NCI-H2171 treated with DMSO at 0.1 percent for 48 hours (cell line): ENCODE data around the gene IQCH.
A peak's percentile ranks its signal among the peaks of the same experiment; 100 is the strongest.

Source experiments
- DNase-seq: peaks from one replicate; lab custom pipeline; 2025; lab: John Stamatoyannopoulos, UW

IQCH gene

GRCh38 chr15:67501177-67501835 is 246.7 kb downstream of the IQCH start:
- peak; percentile 22 for DNase-seq

GRCh38 chr15:67501836-67502461 is 247.4 kb downstream of the IQCH start:
- DNase-seq, result no peak

GRCh38 chr15:67504056-67504455 is 249.5 kb downstream of the IQCH start:
- DNase-seq, result no peak

GRCh38 chr15:67504796-67505195 is 250.2 kb downstream of the IQCH start:
- DNase-seq, result no peak

DNA sequence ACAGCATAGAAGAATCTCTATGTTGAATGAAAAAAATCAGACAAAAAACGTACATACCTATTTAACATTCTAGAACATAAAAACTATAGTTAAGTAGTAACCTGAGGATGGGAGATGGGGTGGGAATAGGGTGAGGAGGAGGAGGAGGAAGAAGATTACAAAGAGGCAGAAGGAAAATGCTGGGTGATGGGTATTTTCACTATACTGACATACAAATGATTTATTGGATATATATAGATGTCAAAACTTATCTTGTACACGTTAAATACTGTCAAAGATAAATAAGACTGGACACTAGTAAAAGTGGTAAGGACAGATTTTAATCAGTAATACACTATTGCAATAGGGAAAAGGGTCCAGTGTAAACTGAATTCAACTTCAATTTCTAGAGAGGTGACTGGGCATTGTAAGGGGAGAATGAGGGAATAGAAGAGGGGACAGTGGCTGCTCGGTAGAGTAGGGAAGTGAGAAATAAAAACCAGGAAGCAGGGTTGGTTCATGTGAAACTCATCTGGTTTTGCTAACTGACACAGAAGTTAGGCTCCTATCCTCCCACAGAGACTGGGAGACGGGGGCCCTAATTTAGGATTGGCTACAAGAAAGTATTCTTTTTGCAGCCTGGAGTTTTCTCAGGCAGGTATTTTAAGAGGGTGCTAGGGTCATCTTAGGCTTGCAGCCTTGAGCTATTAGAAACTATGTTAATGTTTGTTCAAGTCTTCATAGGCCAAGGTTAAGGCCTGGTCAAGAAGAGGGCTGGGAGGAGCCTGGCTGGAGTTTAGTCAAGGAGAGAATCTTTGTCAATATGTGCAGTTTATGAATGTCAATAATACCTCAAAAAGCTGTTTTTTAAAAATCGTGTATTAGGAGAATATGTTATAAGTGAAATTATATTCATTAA is 251.3 kb downstream of the IQCH start:
- no peak for DNase-seq

DNA sequence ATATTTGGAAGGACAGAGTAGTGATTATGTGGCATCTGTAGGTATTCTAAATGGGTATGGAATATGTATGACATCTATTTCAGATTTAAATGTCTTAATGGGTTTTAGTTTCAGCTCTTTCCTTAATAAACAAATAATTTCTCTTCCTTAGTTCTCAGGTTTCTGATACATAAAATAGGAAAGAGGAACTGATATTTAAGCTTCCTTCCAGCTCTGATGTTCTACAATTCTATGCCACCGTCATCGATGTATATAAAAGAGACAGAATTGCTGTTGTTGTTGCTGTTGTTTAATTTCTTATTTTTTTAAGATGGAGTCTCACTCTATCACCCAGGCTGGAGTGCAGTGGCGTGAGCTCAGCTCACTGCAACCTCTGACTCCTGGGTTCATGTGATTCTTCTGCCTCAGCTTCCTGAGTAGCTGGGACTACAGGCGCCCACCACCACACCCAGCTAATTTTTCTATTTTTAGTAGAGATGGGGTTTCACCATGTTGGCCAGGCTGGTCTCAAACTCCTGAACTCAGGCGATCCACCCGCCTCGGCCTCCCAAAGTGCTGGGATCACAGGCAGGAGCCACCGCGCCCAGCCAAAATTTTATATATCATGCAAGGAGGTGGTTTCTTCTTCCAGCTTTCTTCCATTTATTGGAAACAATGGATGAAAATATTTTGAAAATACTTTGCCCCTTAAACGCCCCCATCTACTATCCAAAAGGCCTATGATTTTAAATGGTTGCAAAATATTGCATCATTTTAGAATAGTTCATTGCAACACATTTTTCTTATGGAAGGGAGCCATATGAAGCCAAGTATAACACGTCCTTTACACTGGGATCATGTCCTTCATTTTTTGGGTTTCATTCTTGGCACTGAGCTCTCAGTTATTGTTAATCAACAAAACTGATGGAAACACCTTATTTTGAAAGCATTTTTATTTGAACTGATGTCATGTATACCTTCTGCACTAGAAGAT is 252.5 kb downstream of the IQCH start:
- no peak for DNase-seq

- DNase-seq, result no peak
Observed at GRCh38 chr15:67508407-67508806, 253.8 kb downstream of the IQCH start.

- DNase-seq, result no peak
Observed at GRCh38 chr15:67509918-67510317, 255.3 kb downstream of the IQCH start.

- no peak for DNase-seq
Observed at GRCh38 chr15:67510597-67511190, 256.1 kb downstream of the IQCH start.

DNA sequence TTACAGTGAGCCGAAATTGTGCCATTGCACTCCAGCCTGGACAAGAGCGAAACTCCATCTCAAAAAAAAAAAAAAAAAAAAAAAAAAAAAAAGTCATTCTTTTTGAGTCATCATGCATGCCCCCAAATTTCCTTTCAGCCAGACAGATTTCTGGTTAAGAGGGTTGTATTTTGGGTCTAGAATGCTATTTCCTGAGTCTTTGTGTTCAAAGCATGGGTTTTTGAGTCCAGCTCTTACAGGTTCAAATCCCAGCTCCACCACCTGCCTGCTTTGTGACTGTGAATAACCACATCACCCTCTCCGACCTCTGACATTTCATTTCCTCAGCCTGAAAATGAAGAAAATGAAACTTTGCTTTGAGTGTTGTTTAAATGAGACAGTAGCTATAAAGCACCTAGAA is 257.0 kb downstream of the IQCH start:
- no peak for DNase-seq

DNA sequence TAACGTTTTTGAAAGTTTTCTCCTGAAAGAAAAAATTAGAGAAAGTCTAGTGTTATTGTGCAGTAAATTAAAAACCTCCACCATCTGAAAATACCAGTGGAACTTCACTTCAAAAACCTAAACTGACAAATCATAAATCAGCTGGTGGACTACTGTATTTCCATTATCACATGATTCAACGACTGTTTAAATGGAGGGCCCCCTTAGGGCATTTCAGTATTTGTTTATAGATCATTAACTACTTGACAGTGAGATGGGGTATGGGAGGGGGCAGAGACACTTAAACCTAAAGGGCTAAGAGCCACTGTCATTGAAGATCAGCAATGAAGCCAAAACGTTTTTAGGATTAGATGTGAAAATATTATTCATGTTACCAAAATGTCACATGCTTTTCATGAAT is 257.6 kb downstream of the IQCH start:
- no peak for DNase-seq

GRCh38 chr15:67512933-67513714 is 258.5 kb downstream of the IQCH start:
- DNase-seq, result no peak

DNA sequence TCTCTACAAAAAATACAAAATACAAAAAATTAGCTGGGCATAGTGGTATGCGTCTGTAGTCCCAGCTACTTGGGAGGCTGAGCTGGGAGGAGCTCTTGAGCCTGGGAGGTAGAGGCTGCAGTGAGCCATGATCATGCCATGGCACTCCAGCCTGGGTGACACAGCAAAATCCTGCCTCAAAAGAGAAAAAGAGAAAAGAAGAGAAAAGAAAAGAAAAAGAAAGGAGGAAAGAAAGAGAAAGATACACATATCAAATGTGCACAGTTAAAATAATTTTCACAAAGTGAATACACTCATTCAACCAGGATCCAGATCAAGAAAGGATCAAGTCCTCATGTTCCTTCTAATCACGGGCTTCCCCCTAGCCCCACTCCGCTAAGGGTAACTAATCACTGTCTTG is 260.5 kb downstream of the IQCH start:
- no peak for DNase-seq

- no peak for DNase-seq
Observed at GRCh38 chr15:67515557-67515956, 261.0 kb downstream of the IQCH start.

DNA sequence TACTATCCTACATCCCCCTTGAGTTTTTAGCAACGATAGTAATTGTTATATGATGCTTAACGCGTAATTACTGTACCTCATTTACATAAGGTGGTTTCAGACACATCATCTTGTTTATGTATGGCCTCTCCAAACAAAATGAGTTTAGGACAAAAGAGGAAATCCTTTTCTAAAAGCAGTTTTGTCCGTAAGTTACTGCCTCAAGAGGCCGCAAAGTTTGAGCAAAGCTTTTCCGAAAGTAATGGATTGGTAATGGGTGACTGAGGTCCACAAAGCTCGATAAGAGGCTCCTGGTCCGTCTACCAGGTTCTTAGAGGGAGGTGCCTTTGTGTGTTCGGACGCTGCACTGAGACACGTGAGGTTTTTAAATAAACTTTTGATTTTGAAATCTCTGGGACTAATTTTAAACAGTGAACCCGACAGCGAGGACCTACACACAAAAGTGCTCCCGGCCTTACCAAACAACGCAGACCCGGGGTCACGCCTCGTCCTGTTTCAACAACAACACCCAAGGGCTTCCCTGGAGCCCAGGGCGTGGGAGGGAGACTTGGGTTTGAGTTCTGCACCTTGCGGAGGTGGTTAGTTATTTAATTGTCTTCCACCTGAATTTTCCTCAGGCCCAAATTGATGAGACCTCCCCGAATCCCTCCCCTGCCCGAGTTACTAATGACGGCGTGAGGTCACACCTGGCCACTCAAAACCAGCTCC is 265.9 kb downstream of the IQCH start:
- no peak for DNase-seq

DNA sequence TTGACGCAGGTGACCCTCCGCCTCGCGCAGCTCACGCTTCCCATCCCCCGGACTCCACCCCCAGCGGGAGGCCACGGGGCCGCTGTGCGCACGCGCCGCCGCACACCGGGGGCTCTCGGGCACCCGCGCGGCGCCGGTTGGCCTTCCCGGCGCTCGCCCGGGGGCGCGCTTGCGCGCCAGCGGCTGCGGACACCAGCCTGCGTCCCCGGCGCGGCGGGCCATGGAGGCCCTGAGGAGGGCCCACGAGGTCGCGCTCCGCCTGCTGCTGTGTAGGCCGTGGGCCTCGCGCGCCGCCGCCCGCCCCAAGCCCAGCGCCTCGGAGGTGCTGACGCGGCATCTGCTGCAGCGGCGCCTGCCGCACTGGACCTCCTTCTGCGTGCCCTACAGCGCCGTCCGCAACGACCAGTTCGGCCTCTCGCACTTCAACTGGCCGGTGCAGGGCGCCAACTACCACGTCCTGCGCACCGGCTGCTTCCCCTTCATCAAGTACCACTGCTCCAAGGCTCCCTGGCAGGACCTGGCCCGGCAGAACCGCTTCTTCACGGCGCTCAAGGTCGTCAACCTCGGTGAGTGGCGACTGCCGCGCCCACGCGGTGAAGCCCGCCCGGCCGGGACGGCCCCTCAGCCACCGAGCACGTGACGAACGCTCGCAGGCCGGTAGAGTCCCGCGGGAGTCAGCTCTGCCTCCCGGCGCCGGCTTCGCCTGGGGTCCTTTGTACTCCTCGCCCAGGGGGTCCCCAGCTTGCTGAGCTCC is 266.6 kb downstream of the IQCH start, which contains the start of gene C15orf61:
TSS of gene C15orf61 (plus strand) at position 103 of the 754 bp plus-strand sequence. CDS start at position 221, 118 bp downstream.
- DNase-seq, result peak; percentile 81

- DNase-seq, result peak; percentile 64
Observed at GRCh38 chr15:67521783-67522568, 267.4 kb downstream of the IQCH start.

- no peak for DNase-seq
Observed at GRCh38 chr15:67523330-67523729, 268.7 kb downstream of the IQCH start.
